Hepatocyte (in vitro differentiated cells): Measurements from ENCODE around the gene MINDY4.

Source experiments
- CTCF ChIP-seq: fragments of 200-600 bp; sonication (generic); IDR thresholded peaks from 2 replicates; pipeline ENCODE4 v1.5.1; 2016; ENCODE audit warnings: antibody characterized with exemption, mild to moderate bottlenecking; ENCODE audit not compliant: poor library complexity
- EZH2 ChIP-seq: fragments of 200-600 bp; sonication (generic); IDR thresholded peaks from 2 replicates; pipeline ENCODE4 v1.6.1; 2016; ENCODE audit warnings: antibody characterized with exemption, mild to moderate bottlenecking, borderline replicate concordance
- EZH2phosphoT487 ChIP-seq: fragments of 200-600 bp; sonication (generic); IDR thresholded peaks from one replicate; pipeline ENCODE4 v1.6.1; 2018; ENCODE audit warnings: antibody characterized with exemption, mild to moderate bottlenecking, low read depth, moderate library complexity; ENCODE audit not compliant: unreplicated experiment, severe bottlenecking

DNA sequence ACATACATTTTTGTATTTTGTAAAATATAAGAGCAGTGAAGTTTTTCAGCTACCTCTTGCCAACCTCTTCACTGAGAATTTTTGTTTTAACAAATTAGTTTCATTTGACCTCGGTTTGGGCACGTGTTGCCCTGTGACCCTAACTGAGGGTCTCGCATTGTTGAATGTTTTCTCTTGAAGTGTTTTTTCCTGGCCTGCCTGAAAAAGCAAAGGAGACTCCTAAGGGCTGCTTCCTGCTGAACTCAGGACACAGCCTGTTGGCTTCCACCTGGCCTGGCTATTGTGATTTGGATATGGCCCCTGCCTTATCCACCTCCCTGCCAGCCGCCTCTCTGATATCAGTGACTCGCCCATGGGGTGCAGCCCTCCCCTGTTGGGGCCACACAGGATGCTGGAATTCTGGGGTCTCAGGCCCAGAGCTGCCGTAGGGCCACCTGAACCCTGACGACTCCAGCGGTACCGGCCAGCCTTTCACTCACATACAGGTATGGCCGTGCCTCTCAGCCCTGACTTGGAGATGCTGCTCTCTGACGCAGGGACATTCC is 81.6 kb downstream of the MINDY4 start:
- TF ChIP-seq CTCF, result no peak
- TF ChIP-seq EZH2, result no peak
- no peak for TF ChIP-seq EZH2phosphoT487
